Panc1 (cell line): Measurements from ENCODE around the gene PHF23.

Experiments used
- POLR2AphosphoS5 ChIP-seq: IDR thresholded peaks from 2 replicates; pipeline ENCODE4 v1.6.1; 2012; ENCODE audit warnings: mild to moderate bottlenecking, low read depth, low read length, moderate library complexity
- REST ChIP-seq, 2 experiments: IDR thresholded peaks; 2 replicates each; pipeline ENCODE4 v1.6.1; 2011 to 2012; ENCODE audit warnings: low read depth in 2 of 2, control low read depth in 1 of 2, low read length in 1 of 2, mild to moderate bottlenecking in 1 of 2, moderate library complexity in 1 of 2; ENCODE audit not compliant: insufficient read depth in 1 of 2
- SIN3A ChIP-seq: IDR thresholded peaks from 2 replicates; pipeline ENCODE4 v1.6.1; 2012; ENCODE audit warnings: low read depth, mild to moderate bottlenecking, low read length, moderate library complexity, borderline replicate concordance; ENCODE audit not compliant: insufficient read depth
- TCF7L2 ChIP-seq: IDR thresholded peaks from 2 replicates; pipeline ENCODE4 v1.6.1; 2011; ENCODE audit warnings: mild to moderate bottlenecking, low read depth, low read length, inconsistent platforms
- TF ChIP-seq, protein P1 (sequence below): fragments of 450-650 bp; IDR thresholded peaks from 2 replicates; pipeline ENCODE4 v1.5.1; 2017; ENCODE audit warnings: mild to moderate bottlenecking

DNA sequence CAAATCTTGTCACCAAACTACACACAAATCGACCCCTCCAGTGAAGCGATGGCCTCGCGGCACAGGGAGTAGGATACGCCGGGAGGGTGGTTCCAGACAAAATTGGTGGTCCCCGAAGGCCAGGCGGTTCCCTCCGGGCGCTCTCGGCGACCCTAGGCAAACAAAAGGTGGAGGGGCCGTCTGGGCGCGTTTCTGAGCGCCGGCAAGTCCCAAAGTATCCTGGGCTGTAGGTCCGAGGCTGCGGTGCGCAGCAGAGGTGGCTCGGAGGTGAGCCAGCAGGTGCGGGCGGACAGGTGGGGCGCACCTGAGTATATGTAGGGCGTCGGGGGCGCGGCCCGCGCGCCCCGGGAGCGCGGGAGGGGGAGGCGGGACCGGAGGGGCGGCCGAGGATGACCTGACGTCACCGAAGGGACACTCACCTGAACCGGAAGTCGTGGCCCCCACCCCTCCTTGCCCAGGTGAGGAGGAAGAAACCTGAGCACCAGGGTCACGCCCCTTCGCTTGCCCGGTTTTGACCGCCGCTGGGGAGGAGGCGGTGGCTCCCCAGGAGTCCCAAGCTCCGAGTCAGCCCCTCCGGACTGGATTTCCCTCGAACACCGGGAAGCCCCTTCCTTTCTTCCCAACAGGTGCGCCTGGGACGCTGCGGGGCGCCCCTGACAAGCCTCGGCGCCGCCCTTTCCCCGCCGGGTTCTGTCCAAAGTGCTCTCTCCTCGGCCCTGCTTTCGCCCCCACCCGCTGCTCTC, 23.1 kb upstream of the PHF23 start, which contains the start of gene CLDN7:
- TF ChIP-seq, protein P1, sequence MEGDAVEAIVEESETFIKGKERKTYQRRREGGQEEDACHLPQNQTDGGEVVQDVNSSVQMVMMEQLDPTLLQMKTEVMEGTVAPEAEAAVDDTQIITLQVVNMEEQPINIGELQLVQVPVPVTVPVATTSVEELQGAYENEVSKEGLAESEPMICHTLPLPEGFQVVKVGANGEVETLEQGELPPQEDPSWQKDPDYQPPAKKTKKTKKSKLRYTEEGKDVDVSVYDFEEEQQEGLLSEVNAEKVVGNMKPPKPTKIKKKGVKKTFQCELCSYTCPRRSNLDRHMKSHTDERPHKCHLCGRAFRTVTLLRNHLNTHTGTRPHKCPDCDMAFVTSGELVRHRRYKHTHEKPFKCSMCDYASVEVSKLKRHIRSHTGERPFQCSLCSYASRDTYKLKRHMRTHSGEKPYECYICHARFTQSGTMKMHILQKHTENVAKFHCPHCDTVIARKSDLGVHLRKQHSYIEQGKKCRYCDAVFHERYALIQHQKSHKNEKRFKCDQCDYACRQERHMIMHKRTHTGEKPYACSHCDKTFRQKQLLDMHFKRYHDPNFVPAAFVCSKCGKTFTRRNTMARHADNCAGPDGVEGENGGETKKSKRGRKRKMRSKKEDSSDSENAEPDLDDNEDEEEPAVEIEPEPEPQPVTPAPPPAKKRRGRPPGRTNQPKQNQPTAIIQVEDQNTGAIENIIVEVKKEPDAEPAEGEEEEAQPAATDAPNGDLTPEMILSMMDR = no peak
- TF ChIP-seq POLR2AphosphoS5 (no peak), REST (IDR thresholded peaks at IDR 0.05; ENCODE audit: insufficient read depth in 1 of 2, low read depth in 2 of 2, low read length in 1 of 2) (no peak), SIN3A (no peak), TCF7L2 (no peak)
